Suprapubic skin (tissue), 4 donors: ENCODE data around the gene GPRC5B. TPM values are rescaled to one million over a fixed set of nuclear protein-coding genes. Genes with fewer than 3 reads are reported as not detected.

Experiments
- DNase-seq, 2 donors: peaks; one replicate each; pipeline ENCODE4 v3.0.0-alpha.2; 2019; ENCODE audit warnings: low spot score in 2 of 2
- H3K27ac ChIP-seq: fragments of 200-600 bp; sonication (generic); one replicate; pipeline ENCODE4 v1.5.1; 2019
- H3K27me3 ChIP-seq: fragments of 200-600 bp; sonication (generic); one replicate; pipeline ENCODE4 v1.5.1; 2019
- H3K36me3 ChIP-seq: fragments of 200-600 bp; sonication (generic); one replicate; pipeline ENCODE4 v1.5.1; 2019
- H3K4me1 ChIP-seq: fragments of 200-600 bp; sonication (generic); one replicate; pipeline ENCODE4 v1.5.1; 2019
- H3K4me3 ChIP-seq: fragments of 200-600 bp; sonication (generic); one replicate; pipeline ENCODE4 v1.5.1; 2019; ENCODE audit warnings: mild to moderate bottlenecking
- H3K9me3 ChIP-seq: fragments of 200-600 bp; sonication (generic); one replicate; pipeline ENCODE4 v1.5.1; 2019
- CTCF ChIP-seq, 2 donors: fragments of 200-600 bp in 1 of 2; fragments of 450-650 bp in 1 of 2; sonication (generic) in 1 of 2; IDR thresholded peaks; one replicate each; pipeline ENCODE4 v1.5.1; 2016 to 2019; ENCODE audit warnings: antibody characterized with exemption in 2 of 2, mild to moderate bottlenecking in 1 of 2, moderate library complexity in 1 of 2
- EP300 ChIP-seq: sonication (generic); formaldehyde crosslinking; IDR thresholded peaks from one replicate; pipeline ENCODE4 v1.6.1; 2017; ENCODE audit warnings: antibody characterized with exemption
- POLR2A ChIP-seq, 2 donors: fragments of 450-650 bp; IDR thresholded peaks; one replicate each; pipeline ENCODE4 v1.6.1; 2017; ENCODE audit warnings: antibody characterized with exemption in 2 of 2, mild to moderate bottlenecking in 2 of 2, moderate library complexity in 2 of 2
- POLR2AphosphoS5 ChIP-seq, 3 donors: sonication (generic); formaldehyde crosslinking; IDR thresholded peaks; one replicate each; pipeline ENCODE4 v1.6.1; 2017; ENCODE audit warnings: antibody characterized with exemption in 3 of 3
- WGBS: methylation state at CpG from one replicate; pipeline ENCODE4 v1.1.5; 2018; 5-methylcytosine and 5-hydroxymethylcytosine counted together
- total RNA-seq, 4 donors: library from RNA; depleted of rRNA; stranded (reverse); fragments of >200 nt; gene quantifications; one replicate each; pipeline ENCODE4 v1.1.0, GENCODE V29; 2016

Gene GPRC5B
- total RNA-seq, 4 donors from 2014 or later, result 4.1 to 10.6 (median 6.9) TPM

GRCh38 chr16:19876501-19877059, 8.1 kb downstream of the GPRC5B start:
- H3K27ac ChIP-seq, result no peak overlapping the region
- peaks cover 2% of the 10 kb centered on the region for H3K36me3 ChIP-seq
- no peak overlapping the region for H3K4me3 ChIP-seq
- H3K27me3 ChIP-seq, result no peaks in the 10 kb centered on the region
- no peaks in the 10 kb centered on the region for H3K9me3 ChIP-seq
- TF ChIP-seq POLR2A (IDR thresholded peaks at IDR 0.05), result no peak
- no peak for TF ChIP-seq EP300
- no peak for TF ChIP-seq CTCF (IDR thresholded peaks at IDR 0.05)
- TF ChIP-seq POLR2AphosphoS5 (IDR thresholded peaks at IDR 0.05), result no peak
- H3K4me1 ChIP-seq, result peaks cover 17% of the 10 kb centered on the region
- WGBS, result 82% methylated on average over 9 of the region's 10 CpGs
- no peak for DNase-seq

DNA sequence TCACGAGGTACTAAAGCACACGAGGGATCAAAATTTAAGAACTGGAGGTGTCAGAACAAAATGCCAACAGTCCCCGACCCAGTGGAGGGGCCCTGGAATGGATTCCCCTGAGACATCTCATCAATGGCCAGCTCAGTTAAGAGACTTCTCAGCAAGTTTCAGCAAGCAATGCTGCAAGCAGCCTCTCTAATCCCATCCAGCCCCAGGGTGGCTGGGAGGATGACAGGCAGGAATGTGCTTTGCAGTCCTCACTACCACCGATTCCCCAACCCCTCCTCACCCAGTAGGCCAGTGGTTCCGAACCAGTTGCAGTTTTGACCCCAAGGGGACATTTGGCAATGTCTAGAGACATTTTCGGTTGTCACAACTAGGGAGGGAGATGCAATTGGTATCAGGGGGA, 8.7 kb downstream of the GPRC5B start:
- Histone ChIP-seq H3K27me3 (no peaks in the 10 kb centered on the region), H3K4me3 (no peak overlapping the region), H3K9me3 (no peaks in the 10 kb centered on the region), H3K4me1 (peaks cover 17% of the 10 kb centered on the region), H3K27ac (no peak overlapping the region), H3K36me3 (peaks cover 5% of the 10 kb centered on the region)
- TF ChIP-seq CTCF (IDR thresholded peaks at IDR 0.05) (no peak), EP300 (no peak), POLR2A (IDR thresholded peaks at IDR 0.05) (no peak), POLR2AphosphoS5 (IDR thresholded peaks at IDR 0.05) (no peak)
- DNase-seq, result no peak
- WGBS, result 65% methylated on average over 6 of the region's 6 CpGs

DNA sequence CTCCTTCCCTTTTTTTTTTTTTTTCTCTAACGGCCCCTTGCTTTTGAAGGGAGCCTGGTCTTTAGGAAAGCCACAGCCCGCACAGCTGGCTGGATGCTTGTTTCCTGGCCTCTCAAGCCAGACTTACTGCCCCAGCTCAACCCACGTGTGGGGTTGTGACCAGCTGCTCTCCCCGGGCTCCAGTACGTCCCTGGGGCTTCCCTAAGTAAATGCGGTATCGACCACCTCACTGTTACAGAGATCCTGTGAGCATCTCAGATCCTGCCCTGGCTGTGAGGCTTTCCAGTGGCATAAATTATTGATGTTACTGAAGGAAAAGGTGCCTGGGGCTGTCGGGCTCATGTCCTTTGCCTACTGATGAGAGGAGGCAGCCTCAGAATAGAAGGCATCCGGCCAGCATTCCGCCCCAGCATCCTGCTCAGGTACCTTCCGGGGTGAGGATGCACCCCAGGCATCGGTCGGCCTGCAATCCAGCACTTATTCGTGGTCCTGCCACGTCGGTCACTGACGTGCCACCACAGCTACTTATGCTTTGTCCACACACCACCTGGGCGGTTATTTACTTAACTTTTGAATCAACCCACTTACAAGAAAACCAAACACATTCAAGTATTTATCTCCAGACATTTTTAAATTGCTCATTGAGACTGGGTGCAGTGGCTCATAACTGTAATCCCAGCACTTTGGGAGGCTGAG, 9.6 kb downstream of the GPRC5B start:
- TF ChIP-seq POLR2A (IDR thresholded peaks at IDR 0.05) (no peak), EP300 (no peak), CTCF (IDR thresholded peaks at IDR 0.05) (no peak), POLR2AphosphoS5 (IDR thresholded peaks at IDR 0.05) (no peak)
- DNase-seq, result no peak
- WGBS, result 65% methylated on average over 18 of the region's 18 CpGs
- Histone ChIP-seq H3K4me3 (no peak overlapping the region), H3K9me3 (no peaks in the 10 kb centered on the region), H3K27me3 (no peaks in the 10 kb centered on the region), H3K4me1 (peaks cover 17% of the 10 kb centered on the region), H3K36me3 (peaks cover 11% of the 10 kb centered on the region), H3K27ac (no peak overlapping the region)

- Histone ChIP-seq H3K27ac (no peak overlapping the region), H3K4me3 (no peak overlapping the region), H3K4me1 (peaks cover 14% of the 10 kb centered on the region), H3K36me3 (peaks cover 11% of the 10 kb centered on the region), H3K27me3 (no peaks in the 10 kb centered on the region), H3K9me3 (no peaks in the 10 kb centered on the region)
- WGBS, result 72% methylated on average over 8 of the region's 8 CpGs
- no peak for TF ChIP-seq POLR2A (IDR thresholded peaks at IDR 0.05)
- TF ChIP-seq CTCF (IDR thresholded peaks at IDR 0.05), result no peak
- no peak for TF ChIP-seq EP300
- TF ChIP-seq POLR2AphosphoS5 (IDR thresholded peaks at IDR 0.05), result no peak
- DNase-seq, result no peak
Measured at GRCh38 chr16:19874026-19874425, 10.6 kb downstream of the GPRC5B start.

DNA sequence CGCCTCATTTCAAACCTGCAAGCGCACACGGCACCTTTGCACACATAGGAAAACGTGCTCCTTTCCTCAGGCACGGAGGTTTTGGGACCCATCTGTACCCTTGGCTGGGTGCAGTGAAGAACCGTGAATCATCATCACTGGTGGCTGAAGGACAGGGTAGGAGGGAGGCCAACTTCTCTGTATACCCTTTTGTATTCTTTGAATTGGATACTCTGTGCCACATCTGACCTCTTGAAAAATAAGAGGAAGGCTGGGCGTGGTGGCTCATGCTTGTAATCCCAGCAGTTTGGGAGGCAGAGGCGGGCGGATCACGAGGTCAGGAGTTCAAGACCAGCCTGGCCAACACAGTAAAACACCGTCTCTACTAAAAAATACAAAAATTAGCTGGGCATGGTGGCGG, 11.7 kb downstream of the GPRC5B start:
- peaks cover 11% of the 10 kb centered on the region for H3K36me3 ChIP-seq
- WGBS, result 85% methylated on average over 10 of the region's 12 CpGs
- no peak overlapping the region for H3K4me3 ChIP-seq
- H3K27ac ChIP-seq, result no peak overlapping the region
- DNase-seq, result no peak
- H3K4me1 ChIP-seq, result peaks cover 9% of the 10 kb centered on the region
- TF ChIP-seq POLR2AphosphoS5 (IDR thresholded peaks at IDR 0.05) (no peak), EP300 (no peak), POLR2A (IDR thresholded peaks at IDR 0.05) (no peak), CTCF (IDR thresholded peaks at IDR 0.05) (no peak)
- H3K9me3 ChIP-seq, result no peaks in the 10 kb centered on the region
- H3K27me3 ChIP-seq, result no peaks in the 10 kb centered on the region
